ENCODE data around the gene RSBN1L.
"Not testable (repeated sequence)": the region's sequence is repeated elsewhere in the genome, so short reads cannot be mapped to it uniquely, and the experiment has no call there.

The RSBN1L gene

GRCh38 chr7:77690289-77690688 is 6.0 kb upstream of the RSBN1L start:
- DNase-seq: no peak

- DNase-seq: no peak
Measured at GRCh38 chr7:77691892-77692491, 4.3 kb upstream of the RSBN1L start.

DNA sequence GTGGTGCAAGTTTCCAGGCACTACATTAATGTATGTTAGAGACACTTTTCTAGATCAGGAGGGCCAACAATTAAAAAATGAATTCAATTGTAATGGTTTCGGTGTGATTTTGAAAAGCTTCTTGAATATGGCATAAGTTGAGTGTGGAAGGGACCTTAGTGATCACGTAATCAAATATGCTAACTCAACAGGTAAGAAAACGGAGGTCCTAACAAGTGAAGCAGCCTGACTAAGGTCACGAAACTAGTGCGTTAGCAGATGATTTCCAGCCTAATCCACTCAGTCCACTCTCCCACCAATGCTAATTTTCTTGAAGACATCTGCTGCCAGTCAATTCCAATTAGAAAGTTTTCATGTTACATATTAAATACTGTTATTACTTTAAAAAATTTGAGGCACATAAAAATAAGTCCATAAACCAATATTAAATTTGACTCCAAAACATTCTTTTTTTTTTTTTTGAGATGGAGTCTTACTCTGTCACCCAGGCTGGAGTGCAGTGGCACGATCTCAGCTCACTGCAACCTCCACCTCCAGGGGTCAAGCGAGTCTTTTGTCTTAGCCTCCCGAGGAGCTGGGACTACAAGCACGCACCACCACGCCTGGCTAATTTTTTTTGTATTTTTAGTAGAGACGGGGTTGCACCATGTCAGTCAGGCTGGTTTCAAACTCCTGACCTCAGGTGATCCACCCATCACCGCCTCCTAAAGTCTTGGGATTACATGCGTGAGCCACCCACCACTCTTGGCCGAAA is 2.3 kb upstream of the RSBN1L start:
- no peak for DNase-seq

GRCh38 chr7:77696643-77697534 is 630 bp downstream of the RSBN1L start:
- DNase-seq: peak; percentile 38

- DNase-seq: no peak
Measured at GRCh38 chr7:77697535-77697831, 1.2 kb downstream of the RSBN1L start.

- no peak for DNase-seq
Measured at GRCh38 chr7:77698042-77698625, 1.9 kb downstream of the RSBN1L start.

DNA sequence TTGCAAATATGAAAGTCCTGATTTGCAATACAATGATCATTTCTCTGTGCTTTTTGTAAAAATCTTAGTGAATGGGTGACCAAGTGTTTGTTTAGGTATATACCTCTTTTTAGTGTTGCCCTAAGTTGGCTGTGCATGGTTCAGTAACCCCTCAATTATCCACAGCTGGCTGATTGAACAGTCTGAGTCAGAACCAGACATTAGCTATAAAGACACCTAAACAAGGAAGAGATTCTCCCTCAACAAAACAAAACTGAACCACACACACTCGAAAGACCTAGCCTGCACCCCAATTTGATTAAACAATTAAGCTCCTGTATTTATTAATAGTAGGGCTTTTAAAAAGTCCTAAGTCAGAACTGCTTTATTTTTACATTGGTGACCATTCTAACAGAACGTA is 2.8 kb downstream of the RSBN1L start:
- DNase-seq: no peak

DNA sequence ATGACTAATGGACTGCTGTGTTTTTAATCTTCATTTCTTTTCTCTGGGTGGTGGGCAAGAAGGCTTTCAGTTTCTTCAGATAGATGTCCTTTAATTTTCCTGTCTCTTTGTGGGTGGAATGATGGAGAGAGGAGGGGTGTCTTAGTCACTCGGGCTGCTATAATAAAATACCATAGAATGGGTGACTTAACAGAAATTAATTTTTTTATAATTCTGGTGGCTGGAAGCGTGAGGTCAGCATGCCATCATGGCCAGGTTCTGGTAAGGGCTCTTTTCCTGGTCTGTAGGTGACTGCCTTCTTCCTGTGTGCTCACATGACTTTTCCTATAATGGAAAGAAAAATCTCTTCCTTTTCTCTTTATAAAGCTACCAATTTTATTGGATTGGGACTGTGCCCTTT is 6.3 kb downstream of the RSBN1L start:
- no peak for DNase-seq

- no peak for DNase-seq
Measured at GRCh38 chr7:77702968-77703472, 6.8 kb downstream of the RSBN1L start.

DNA sequence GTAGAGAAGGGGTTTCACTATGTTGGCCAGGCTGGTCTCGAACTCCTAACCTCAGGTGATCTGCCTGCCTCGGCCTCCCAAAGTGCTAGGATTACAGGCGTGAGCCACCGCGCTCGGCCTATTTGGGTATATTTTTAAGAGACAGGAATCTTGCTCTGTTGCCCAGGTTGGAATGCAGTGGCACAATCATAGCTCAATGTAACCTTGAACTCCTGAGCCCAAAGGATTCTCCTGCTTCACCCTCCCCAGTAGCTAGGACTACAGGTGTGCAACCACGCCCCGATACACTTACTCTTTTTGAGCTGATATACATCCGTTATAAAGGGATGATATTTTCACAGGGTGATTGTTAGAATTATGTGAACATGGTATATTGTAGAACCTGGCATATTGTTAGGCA is 7.4 kb downstream of the RSBN1L start:
- not testable (repeated sequence) for DNase-seq

DNA sequence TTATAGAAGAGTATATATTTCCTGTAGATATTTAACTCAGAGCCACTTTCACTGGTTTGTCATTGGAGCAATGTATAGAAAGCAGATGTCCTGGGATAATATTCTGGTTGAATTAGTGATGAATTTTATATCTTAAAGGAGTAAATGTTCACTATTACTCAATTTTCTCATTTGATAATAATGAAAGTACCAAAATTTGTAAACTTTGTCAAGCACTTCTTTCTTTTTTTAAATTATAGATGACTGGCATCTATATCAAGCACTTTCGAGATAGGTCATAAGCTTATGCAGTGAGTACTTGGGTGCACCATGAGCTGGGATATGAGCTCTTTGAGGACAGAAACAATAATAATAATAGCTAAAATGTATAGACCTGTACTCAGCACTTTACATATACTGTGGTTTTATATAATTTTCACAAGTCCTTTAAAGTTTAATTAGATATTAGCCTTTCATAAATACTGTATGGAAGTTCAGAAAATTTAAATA is 11.3 kb downstream of the RSBN1L start:
- no peak for DNase-seq

- no peak for DNase-seq
Measured at GRCh38 chr7:77710067-77710466, 13.8 kb downstream of the RSBN1L start.

DNA sequence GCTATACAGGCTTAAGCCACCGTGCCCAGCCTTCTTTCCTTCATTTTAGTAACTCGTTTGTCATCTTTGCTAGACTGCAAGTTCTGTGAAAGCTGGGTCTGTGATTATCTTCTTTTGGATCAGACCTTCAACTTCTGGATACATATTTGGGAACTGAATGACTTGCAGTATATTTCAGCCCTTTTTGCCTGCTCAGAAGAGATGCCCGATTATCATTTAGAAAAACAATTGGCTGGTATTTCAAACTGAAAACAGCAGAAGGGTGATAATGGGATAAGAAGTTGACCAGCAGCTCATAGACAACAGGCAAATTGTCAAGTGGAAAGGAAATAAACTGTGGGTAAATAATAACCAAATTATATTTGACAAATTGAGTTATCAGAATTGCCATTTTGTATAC is 14.6 kb downstream of the RSBN1L start:
- DNase-seq: no peak

DNA sequence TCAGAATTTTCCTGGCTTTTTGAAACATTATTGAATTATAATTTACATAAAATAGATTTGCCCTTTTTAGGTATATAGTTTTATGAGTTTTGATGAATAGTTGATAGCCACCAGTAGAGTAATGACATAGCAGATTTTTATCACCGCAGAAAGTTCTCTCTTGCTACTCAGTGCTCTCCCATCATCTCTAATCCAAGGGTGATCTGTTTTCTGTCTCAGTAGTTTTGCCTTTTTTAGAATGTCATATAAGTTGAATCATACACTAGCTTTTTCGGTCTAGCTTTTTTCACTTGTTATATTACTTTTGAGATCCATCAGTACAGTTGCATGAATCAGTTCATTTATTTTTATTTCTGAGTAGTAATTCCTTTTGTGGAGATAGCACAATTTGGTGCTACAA is 17.9 kb downstream of the RSBN1L start:
- DNase-seq: no peak

- DNase-seq: not testable (repeated sequence)
Measured at GRCh38 chr7:77714931-77715330, 18.7 kb downstream of the RSBN1L start.

- DNase-seq: no peak
Measured at GRCh38 chr7:77716804-77717203, 20.5 kb downstream of the RSBN1L start.

GRCh38 chr7:77717566-77717965 is 21.3 kb downstream of the RSBN1L start:
- DNase-seq: not testable (repeated sequence)

GRCh38 chr7:77727527-77727926 is 31.3 kb downstream of the RSBN1L start:
- DNase-seq: no peak

DNA sequence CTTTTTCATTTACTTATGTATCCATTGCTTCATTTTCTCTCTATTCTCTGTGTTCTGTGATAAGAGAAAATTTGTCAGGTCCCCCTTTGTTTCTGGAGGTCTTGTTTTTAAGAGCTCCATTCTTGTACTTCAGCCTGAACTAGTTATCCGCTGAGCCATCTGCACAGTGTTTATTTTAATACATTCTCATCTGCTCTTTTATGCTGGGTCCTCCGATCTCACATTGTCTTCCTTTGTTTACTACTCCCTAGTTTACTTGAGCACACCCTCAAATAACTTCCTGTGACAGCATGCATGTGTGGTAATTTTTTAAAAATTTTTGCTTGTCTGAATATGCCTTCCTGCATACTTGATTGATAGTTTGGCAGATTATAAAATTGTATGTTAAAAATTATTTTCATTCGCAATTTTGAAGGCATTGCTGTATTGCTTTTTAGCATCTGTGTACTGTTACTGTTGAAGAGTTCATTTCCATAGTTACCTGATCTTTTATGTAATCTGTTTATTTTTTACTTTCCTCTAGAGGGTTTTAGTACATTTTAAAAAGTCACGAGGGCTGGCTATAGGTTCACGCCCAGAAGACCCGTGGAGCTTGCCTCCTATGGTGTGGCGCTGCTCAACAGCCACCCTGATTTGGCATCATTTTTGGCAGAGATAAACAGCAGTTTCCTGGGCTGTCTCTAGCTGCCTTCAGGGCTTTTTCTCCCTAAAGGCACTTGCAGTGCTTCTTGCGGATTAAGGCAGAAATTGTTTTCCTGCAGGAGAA is 31.9 kb downstream of the RSBN1L start:
- DNase-seq: peak; percentile 12

DNA sequence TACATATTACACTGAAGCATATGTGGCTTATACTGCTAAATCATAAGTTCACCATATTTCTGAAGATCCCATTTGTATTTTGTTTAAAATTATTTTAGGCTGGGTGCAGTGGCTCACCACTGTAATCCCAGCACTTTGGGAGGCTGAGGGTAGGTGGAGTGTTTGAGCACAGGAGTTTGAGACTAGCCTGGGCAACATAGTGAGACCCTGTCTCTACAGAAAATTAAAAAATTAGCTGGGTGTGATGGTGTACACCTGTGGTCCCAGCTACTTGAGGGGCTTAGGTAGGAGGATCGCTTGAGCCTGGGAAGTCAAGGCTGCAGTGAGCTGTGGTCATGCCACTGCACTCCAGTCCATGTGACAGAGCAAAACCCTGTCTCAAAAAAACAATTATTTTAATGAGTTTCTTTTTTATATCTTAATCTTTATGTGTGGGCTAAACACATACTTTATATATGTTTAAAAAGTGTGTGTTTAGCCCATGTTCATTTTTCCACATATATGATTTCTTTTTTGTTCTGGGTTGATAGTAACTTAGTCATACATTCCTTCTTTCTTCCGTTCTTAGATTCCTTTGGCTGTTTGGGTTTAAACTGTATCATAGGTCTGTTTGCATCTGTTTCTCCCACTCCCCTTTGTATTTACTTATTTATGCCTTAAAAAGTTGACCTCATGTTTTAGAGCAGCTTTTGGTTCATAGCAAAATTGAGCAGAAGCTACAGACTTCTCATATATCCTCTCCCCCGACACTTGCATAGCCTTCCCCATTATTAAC is 33.5 kb downstream of the RSBN1L start:
- no peak for DNase-seq

DNA sequence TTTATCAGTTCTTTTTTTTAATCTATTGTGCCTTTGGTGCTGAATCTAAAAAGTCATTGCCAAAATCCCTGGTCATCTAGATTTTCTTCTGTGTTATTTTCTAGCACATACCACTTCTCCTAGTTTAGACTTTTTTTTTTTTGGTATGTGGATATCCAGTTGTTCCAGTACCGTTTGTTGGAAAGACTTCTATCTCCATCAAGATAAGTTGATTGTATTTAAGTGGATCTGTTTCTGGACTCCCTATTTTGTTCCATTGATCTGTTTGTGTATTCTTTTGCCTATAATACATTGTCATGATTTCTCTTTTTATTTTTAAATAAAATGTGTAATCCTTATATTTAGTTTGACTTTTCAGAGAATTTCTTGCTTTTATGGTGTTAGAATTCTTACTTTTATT is 35.5 kb downstream of the RSBN1L start:
- DNase-seq: no peak

Data from NCI-H1417 treated with DMSO at 0.1 percent for 48 hours (cell line).